H1 (cell line): ENCODE results near the gene UBA3. TPM values are rescaled to one million over a fixed set of nuclear protein-coding genes. Genes with fewer than 3 reads are reported as not detected.

ENCODE experiments used
- ASH2L ChIP-seq: fragments of 200-600, 300-600 bp; sonication (generic); IDR thresholded peaks from one replicate; pipeline ENCODE4 v1.7.1; 2017; ENCODE audit warnings: low read length
- BACH1 ChIP-seq: IDR thresholded peaks from 2 replicates; pipeline ENCODE4 v1.6.1; 2012; ENCODE audit warnings: low read length, improper control_type of control experiment
- CBX8 ChIP-seq: fragments of 300-800, 300-1000 bp; sonication (generic); IDR thresholded peaks from 2 replicates; pipeline ENCODE4 v1.7.1; 2016; ENCODE audit warnings: low read depth, low read length, borderline replicate concordance
- CHD7 ChIP-seq: fragments of 300-600 bp; sonication (generic); IDR thresholded peaks from 2 replicates; pipeline ENCODE4 v1.7.1; 2012; ENCODE audit warnings: low read length, moderate library complexity, mild to moderate bottlenecking, inconsistent platforms; ENCODE audit not compliant: insufficient replicate concordance
- EP300 ChIP-seq, 2 experiments: IDR thresholded peaks; 1 replicate in 1 of 2; 2 replicates in 1 of 2; pipeline ENCODE4 v1.6.1; 2011 to 2012; ENCODE audit warnings: low read depth in 2 of 2, low read length in 2 of 2, mild to moderate bottlenecking in 2 of 2, borderline replicate concordance in 1 of 2, inconsistent platforms in 1 of 2, moderate library complexity in 1 of 2
- JUN ChIP-seq: IDR thresholded peaks from 2 replicates; pipeline ENCODE4 v1.6.1; 2011; ENCODE audit warnings: low read depth, mild to moderate bottlenecking, improper control_type of control experiment, low read length
- KDM5A ChIP-seq: fragments of 200-600 bp; IDR thresholded peaks from 2 replicates; pipeline ENCODE4 v1.7.1; 2012; ENCODE audit warnings: mild to moderate bottlenecking, low read length, inconsistent platforms, mixed read lengths
- MAX ChIP-seq: IDR thresholded peaks from 2 replicates; pipeline ENCODE4 v1.6.1; 2012; ENCODE audit warnings: inconsistent platforms
- POLR2AphosphoS5 ChIP-seq: IDR thresholded peaks from 2 replicates; pipeline ENCODE4 v1.6.1; 2011; ENCODE audit warnings: low read depth, low read length
- RFX5 ChIP-seq: IDR thresholded peaks from 2 replicates; pipeline ENCODE4 v1.6.1; 2011; ENCODE audit warnings: low read depth, low read length, improper control_type of control experiment, borderline replicate concordance
- SP1 ChIP-seq: IDR thresholded peaks from 2 replicates; pipeline ENCODE4 v1.6.1; 2011; ENCODE audit warnings: low read depth, low read length
- SRF ChIP-seq: IDR thresholded peaks from 2 replicates; pipeline ENCODE4 v1.6.1; 2011; ENCODE audit warnings: mild to moderate bottlenecking, low read depth, low read length, moderate library complexity
- TAF1 ChIP-seq: IDR thresholded peaks from 2 replicates; pipeline ENCODE4 v1.6.1; 2011; ENCODE audit warnings: mild to moderate bottlenecking, low read depth, low read length
- polyA plus RNA-seq, 7 experiments: library from polyadenylated mRNA; depleted of rRNA in 3 of 7; stranded (reverse) in 5 of 7; unstranded in 2 of 7; fragments of >200 nt in 5 of 7; fragments of 200-250 nt in 2 of 7; gene quantifications; 1 replicate in 5 of 7; 2 replicates in 1 of 7; 4 replicates in 1 of 7; pipeline versions ENCODE4 v1.2.1 to v1.2.3, GENCODE V29; 2011 to 2013; ENCODE audit warnings: missing spikeins in 2 of 7, mixed read lengths in 2 of 7
- total RNA-seq: library from RNA; stranded (reverse); fragmentation: NEBNext Ultra II Directional; extraction: Animal tissue kit (Norgen Biotek cat#: 25700); gene quantifications from 2 replicates; pipeline ENCODE4 v1.2.1, GENCODE V29; 2021

The UBA3 gene
- total and polyA plus RNA-seq, 2 of the 8 experiments (the other 6 are each of a cell fraction or from before 2014, with no cell fraction given) = 40.8 to 97.8 TPM

- TF ChIP-seq CHD7 = no peak
- no peak for TF ChIP-seq MAX
- TF ChIP-seq BACH1 = no peak
- no peak for TF ChIP-seq SRF
- TF ChIP-seq POLR2AphosphoS5 = no peak
- TF ChIP-seq TAF1 = no peak
- TF ChIP-seq SP1 = no peak
- TF ChIP-seq KDM5A = no peak
- TF ChIP-seq EP300 (IDR thresholded peaks at IDR 0.05; ENCODE audit: borderline replicate concordance in 1 of 2, low read depth in 2 of 2, low read length in 2 of 2) = no peak
- no peak for TF ChIP-seq ASH2L
- TF ChIP-seq CBX8 = no peak
- no peak for TF ChIP-seq JUN
- TF ChIP-seq RFX5 = no peak
Measured at GRCh38 chr3:69113536-69113935, 33.4 kb upstream of the UBA3 start (continued).
